Liver (tissue), 3 donors: ENCODE measurements around the gene GLDN.

ENCODE experiments used
- EGR1 ChIP-seq, 2 donors: IDR thresholded peaks; 2 replicates each; pipeline ENCODE4 v1.6.1; 2016 to 2018; ENCODE audit warnings: antibody characterized with exemption in 2 of 2, low read depth in 2 of 2
- FOXA1 ChIP-seq: IDR thresholded peaks from 2 replicates; pipeline ENCODE4 v1.6.1; 2016; ENCODE audit warnings: antibody characterized with exemption
- HNF4A ChIP-seq, 2 donors: conservative IDR thresholded peaks; 2 replicates each; pipeline ENCODE4 v1.6.1; 2016; ENCODE audit warnings: antibody characterized with exemption in 2 of 2, mild to moderate bottlenecking in 2 of 2
- HNF4G ChIP-seq: IDR thresholded peaks from 2 replicates; pipeline ENCODE4 v1.6.1; 2016; ENCODE audit warnings: antibody characterized with exemption
- JUND ChIP-seq, 2 donors: IDR thresholded peaks; 2 replicates each; pipeline ENCODE4 v1.6.1; 2016; ENCODE audit warnings: antibody characterized with exemption in 2 of 2
- RAD21 ChIP-seq, 2 donors: IDR thresholded peaks; 2 replicates each; pipeline ENCODE4 v1.6.1; 2016; ENCODE audit warnings: antibody characterized with exemption in 2 of 2, mild to moderate bottlenecking in 2 of 2
- SP1 ChIP-seq: IDR thresholded peaks from 2 replicates; pipeline ENCODE4 v1.6.1; 2018; ENCODE audit warnings: antibody characterized with exemption, mild to moderate bottlenecking
- TAF1 ChIP-seq: conservative IDR thresholded peaks from 2 replicates; pipeline ENCODE4 v1.6.1; 2016; ENCODE audit warnings: antibody characterized with exemption, mild to moderate bottlenecking
- TF ChIP-seq, protein P1 (sequence below): fragments of 150-350 bp; IDR thresholded peaks from 2 replicates; pipeline ENCODE4 v1.5.1; 2017; ENCODE audit warnings: improper control_type of control experiment, low read depth, low read length; ENCODE audit not compliant: missing input control
- TF ChIP-seq, protein P2 (sequence below): IDR thresholded peaks from 2 replicates; pipeline ENCODE4 v1.6.1; 2016; ENCODE audit warnings: antibody characterized with exemption, mild to moderate bottlenecking
- TF ChIP-seq, protein P3 (sequence below): IDR thresholded peaks from 2 replicates; pipeline ENCODE4 v1.6.1; 2016; ENCODE audit warnings: antibody characterized with exemption
- donor health status: healthy.
- donor health status: healthy.

DNA sequence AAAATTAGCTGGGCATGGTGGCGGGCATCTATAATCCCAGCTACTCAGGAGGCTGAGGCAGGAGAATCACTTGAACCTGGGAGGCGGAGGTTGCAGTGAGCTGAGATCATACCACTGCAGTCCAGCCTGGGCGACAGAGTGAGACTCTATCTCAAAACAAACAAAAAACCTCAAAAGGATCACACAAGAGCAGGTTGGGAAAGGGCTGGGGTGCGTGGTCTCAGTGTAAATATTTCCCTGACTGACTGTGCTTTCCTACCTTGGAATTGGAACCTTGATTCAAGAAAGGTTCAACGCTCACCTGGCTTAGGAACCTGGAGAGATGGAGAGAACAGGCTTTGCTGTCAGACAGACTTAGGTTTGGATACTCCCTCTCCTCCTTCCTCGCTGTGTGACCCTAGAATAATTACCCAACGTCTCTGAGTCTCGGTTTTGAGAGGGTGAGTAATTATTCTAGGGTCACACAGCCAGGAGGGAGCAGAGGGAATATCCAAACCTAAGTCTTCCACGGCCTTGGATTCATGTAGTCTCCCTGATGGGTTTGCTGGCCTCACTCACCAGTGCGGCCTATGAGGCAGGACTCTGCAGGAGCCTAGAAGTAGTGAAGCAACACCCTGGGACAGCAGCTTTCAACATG is 27.7 kb upstream of the GLDN start:
- TF ChIP-seq, protein P1, sequence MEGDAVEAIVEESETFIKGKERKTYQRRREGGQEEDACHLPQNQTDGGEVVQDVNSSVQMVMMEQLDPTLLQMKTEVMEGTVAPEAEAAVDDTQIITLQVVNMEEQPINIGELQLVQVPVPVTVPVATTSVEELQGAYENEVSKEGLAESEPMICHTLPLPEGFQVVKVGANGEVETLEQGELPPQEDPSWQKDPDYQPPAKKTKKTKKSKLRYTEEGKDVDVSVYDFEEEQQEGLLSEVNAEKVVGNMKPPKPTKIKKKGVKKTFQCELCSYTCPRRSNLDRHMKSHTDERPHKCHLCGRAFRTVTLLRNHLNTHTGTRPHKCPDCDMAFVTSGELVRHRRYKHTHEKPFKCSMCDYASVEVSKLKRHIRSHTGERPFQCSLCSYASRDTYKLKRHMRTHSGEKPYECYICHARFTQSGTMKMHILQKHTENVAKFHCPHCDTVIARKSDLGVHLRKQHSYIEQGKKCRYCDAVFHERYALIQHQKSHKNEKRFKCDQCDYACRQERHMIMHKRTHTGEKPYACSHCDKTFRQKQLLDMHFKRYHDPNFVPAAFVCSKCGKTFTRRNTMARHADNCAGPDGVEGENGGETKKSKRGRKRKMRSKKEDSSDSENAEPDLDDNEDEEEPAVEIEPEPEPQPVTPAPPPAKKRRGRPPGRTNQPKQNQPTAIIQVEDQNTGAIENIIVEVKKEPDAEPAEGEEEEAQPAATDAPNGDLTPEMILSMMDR, result no peak
- TF ChIP-seq, protein P2, sequence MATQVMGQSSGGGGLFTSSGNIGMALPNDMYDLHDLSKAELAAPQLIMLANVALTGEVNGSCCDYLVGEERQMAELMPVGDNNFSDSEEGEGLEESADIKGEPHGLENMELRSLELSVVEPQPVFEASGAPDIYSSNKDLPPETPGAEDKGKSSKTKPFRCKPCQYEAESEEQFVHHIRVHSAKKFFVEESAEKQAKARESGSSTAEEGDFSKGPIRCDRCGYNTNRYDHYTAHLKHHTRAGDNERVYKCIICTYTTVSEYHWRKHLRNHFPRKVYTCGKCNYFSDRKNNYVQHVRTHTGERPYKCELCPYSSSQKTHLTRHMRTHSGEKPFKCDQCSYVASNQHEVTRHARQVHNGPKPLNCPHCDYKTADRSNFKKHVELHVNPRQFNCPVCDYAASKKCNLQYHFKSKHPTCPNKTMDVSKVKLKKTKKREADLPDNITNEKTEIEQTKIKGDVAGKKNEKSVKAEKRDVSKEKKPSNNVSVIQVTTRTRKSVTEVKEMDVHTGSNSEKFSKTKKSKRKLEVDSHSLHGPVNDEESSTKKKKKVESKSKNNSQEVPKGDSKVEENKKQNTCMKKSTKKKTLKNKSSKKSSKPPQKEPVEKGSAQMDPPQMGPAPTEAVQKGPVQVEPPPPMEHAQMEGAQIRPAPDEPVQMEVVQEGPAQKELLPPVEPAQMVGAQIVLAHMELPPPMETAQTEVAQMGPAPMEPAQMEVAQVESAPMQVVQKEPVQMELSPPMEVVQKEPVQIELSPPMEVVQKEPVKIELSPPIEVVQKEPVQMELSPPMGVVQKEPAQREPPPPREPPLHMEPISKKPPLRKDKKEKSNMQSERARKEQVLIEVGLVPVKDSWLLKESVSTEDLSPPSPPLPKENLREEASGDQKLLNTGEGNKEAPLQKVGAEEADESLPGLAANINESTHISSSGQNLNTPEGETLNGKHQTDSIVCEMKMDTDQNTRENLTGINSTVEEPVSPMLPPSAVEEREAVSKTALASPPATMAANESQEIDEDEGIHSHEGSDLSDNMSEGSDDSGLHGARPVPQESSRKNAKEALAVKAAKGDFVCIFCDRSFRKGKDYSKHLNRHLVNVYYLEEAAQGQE, result no peak
- TF ChIP-seq HNF4G (no peak), FOXA1 (no peak), RAD21 (IDR thresholded peaks at IDR 0.05) (no peak), TAF1 (no peak), EGR1 (IDR thresholded peaks at IDR 0.05; ENCODE audit: low read depth in 2 of 2) (no peak), SP1 (no peak), JUND (IDR thresholded peaks at IDR 0.05) (no peak), HNF4A (conservative IDR thresholded peaks at IDR 0.05) (no peak)
- TF ChIP-seq, protein P3, sequence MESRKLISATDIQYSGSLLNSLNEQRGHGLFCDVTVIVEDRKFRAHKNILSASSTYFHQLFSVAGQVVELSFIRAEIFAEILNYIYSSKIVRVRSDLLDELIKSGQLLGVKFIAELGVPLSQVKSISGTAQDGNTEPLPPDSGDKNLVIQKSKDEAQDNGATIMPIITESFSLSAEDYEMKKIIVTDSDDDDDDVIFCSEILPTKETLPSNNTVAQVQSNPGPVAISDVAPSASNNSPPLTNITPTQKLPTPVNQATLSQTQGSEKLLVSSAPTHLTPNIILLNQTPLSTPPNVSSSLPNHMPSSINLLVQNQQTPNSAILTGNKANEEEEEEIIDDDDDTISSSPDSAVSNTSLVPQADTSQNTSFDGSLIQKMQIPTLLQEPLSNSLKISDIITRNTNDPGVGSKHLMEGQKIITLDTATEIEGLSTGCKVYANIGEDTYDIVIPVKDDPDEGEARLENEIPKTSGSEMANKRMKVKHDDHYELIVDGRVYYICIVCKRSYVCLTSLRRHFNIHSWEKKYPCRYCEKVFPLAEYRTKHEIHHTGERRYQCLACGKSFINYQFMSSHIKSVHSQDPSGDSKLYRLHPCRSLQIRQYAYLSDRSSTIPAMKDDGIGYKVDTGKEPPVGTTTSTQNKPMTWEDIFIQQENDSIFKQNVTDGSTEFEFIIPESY, result no peak
